ENCODE results near the gene LRTM2.

GRCh38 chr12:1882850-1883470, 62.6 kb downstream of the LRTM2 start:
- TF ChIP-seq CTCF (IDR thresholded peaks at IDR 0.05) (no peak), POLR2A (IDR thresholded peaks at IDR 0.05) (no peak)
